Eye (tissue), 1 donor: Measurements from ENCODE around the gene HBA2.
"Not testable (repeated sequence)": the region's sequence is repeated elsewhere in the genome, so short reads cannot be mapped to it uniquely, and the experiment has no call there.

Experiments used
- DNase-seq: peaks from one replicate; pipeline ENCODE4 v3.0.0-alpha.2; 2015

The HBA2 gene

DNA sequence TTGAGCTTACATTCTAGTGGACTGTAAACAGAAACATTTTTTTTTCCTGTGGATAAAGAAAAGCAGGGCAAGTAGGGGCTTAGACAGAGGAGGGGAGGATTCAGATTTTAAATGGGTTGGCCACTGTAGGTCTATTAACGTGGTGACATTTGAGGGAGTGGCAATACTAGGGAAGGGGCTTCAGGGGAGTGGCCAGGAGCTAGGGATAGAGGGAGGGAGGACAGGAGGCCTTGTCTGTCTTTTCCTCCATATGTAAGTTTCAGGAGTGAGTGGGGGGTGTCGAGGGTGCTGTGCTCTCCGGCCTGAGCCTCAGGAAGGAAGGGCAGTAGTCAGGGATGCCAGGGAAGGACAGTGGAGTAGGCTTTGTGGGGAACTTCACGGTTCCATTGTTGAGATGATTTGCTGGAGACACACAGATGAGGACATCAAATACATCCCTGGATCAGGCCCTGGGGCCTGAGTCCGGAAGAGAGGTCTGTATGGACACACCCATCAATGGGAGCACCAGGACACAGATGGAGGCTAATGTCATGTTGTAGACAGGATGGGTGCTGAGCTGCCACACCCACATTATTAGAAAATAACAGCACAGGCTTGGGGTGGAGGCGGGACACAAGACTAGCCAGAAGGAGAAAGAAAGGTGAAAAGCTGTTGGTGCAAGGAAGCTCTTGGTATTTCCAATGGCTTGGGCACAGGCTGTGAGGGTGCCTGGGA is 13.4 kb upstream of the HBA2 start:
- no peak for DNase-seq

DNA sequence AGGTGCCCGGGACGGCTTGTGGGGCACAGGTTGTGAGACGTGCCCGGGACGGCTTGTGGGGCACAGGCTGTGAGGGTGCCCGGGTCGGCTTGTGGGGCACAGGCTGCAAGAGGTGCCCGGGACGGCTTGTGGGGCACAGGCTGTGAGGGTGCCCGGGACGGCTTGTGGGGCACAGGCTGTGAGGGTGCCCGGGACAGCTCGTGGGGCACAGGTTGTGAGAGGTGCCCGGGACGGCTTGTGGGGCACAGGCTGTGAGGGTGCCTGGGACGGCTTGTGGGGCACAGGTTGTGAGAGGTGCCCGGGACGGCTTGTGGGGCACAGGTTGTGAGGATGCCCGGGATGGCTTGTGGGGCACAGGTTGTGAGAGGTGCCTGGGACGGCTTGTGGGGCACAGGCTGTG is 12.4 kb upstream of the HBA2 start:
- DNase-seq: not testable (repeated sequence)

DNA sequence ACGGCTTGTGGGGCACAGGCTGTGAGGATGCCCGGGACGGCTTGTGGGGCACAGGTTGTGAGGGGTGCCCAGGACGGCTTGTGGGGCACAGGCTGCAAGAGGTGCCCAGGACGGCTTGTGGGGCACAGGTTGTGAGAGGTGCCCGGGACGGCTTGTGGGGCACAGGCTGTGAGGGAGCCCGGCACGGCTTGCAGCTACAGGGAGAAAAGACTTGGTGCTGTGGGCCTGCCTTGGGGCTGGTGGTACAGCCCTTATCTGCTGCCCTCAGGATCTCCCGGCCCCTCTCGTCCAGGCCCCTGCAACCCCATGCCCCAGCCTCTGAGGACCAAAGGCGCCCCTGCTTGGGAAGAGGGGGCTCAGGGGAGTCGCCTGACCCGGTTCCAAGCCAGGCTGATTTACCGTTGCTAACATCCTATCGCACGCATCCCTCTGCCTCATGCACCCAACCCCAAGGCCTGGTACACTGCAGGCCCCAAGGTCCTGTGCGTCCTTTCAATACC is 11.9 kb upstream of the HBA2 start:
- no peak for DNase-seq

DNA sequence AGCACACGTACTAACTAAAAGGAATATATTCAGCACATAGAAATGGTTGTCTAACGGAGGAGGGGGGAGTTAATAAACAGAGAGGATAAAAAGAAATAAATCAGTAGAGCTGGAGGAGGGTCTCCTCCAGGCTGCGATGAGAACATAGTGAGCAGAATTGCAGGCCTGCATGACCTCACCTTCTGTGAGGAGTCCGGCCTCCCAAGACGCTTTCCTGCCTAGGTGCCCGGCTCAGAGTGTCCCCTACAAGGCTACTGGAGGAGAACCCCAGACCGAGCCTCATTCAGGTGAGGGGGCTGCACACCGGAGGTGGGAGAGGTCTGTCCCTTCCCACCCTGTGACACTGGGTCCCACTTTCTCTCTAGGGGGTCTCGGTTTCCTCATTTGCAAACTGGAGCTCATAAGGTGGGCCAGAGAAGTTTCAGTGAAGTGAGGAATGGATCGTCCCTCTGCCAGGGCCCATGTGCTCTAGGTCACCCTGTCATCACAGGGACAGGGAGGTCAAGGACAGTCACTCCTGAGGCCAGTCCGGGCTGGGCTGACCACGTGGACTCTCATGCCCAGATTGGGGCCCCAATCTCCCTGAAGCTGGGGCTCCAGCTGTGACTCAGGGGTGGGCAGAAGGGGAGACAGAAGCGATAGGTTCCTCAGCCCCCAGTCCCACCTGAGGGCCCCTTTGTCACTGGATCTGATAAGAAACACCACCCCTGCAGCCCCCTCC is 10.2 kb upstream of the HBA2 start:
- DNase-seq: no peak

DNA sequence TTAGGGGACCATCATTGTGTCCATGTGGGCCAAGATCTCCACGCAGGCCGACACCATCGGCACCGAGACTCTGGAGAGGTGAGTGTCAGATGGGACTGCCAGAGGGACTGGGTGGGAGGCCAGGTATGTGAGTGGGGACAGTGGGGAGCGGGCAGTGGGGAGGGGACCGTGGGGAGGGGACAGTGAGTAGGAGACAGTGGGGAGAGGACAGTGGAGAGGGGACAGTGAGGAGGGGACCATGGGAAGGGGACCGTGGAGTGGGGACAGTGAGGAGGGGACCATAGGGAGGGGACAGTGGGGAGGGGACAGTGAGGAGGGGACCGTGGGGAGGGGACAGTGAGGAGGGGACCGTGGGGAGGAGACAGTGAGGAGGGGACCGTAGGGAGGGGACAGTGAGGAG is 9.5 kb upstream of the HBA2 start:
- DNase-seq: not testable (repeated sequence)

DNA sequence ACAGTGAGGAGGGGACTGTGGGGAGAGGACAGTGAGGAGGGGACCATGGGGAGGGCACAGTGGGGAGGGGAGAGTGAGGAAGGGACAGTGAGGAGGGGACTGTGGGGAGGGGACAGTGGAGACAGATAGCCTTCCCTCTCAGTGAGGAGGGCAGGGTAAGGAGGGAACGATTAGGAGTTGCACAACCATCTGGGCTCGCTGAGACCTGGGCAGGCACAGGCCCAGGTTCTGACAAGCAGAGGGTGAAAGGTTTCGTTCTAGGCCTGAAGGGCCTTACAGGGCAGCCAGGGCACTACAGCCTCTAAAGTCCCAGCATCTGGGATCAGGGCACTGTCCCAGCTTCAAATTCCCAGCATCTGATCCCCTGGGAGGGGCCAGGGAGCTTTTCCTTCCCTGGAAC is 9.0 kb upstream of the HBA2 start:
- not testable (repeated sequence) for DNase-seq

DNA sequence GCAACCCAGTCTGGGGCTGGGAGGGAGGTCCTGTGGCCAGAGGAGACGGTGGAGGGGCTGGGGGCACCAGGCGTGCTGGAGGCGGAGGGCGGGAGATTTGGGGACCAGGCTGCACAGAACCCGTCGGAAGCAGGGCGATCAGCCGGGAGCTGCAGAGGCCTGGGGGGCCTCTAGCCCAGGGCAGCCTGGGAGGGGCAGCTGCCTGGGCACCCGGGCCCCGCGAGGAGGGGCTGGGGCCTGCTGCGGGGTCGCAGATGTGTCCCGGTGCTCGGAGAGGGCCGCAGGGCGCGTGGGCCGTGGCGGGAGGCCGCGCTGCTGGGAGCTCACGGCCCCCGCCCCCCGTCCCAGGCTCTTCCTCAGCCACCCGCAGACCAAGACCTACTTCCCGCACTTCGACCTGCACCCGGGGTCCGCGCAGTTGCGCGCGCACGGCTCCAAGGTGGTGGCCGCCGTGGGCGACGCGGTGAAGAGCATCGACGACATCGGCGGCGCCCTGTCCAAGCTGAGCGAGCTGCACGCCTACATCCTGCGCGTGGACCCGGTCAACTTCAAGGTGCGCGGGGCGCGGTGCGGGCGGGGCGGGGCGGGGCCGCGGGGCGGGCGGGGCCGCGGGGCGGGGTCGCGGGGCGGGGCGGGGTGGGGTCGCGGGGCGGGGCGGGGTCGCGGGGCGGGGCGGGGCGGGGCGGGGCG is 8.4 kb upstream of the HBA2 start:
- DNase-seq: not testable (repeated sequence)

DNA sequence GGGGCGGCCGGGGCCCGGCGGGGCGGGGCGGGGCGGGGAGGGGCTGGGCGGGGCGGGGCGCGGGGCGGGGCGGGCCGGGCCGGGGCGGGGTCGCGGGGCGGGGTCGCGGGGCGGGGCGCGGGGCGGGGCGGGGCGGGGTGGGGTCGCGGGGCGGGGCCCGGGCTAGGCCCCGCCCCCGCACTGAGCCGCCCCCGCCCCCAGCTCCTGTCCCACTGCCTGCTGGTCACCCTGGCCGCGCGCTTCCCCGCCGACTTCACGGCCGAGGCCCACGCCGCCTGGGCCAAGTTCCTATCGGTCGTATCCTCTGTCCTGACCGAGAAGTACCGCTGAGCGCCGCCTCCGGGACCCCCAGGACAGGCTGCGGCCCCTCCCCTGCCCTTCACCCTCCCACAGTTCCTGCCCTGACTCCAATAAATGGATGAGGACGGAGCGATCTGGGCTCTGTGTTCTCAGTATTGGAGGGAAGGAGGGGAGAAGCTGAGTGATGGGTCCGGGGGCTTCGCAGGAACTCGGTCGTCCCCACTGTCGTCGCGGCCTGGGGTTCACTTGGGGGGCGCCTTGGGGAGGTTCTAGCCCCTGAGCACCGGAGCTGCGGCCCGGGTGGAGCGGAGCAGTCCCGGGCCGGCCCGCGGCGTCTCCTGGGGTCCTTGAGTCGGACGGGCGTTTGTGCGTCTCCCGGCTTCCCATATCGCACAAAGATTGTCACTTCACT is 7.7 kb upstream of the HBA2 start:
- peak; percentile 29 for DNase-seq

DNA sequence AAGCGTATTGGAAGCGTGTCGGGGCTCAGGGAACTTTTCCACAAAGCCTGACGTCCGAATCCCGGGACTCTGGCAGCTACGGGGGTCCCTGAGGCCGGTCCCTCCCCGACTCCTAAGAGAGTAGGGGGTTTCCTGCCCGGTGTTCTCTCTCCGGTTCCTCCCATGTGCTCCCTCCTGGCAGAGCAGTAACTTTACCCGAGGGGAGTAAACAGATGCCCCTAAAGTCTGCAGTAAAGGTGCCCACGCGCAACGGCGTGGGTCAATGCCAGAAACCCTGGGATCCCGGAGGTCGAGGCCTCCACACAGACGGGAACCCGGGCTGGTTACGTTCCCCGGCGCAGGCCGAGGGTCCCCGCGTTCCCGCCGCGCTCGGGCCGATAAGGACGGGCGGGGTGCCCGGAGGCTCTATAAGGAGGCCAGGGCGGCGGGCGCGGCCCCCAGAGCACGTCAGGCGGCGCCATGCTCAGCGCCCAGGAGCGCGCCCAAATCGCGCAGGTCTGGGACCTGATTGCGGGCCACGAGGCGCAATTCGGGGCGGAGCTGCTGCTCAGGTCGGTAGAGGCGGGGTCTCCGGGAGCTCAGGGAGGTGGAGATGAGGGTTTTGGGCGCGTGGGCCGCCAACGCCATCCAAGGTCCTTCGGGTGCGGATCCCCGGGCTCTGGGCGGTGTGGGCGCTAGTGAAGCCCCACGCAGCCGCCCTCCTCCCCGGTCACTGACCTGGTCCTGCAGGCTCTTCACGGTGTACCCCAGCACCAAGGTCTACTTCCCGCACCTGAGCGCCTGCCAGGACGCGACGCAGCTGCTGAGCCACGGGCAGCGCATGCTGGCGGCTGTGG is 6.9 kb upstream of the HBA2 start, which contains the start of gene HBM:
Gene HBM (plus strand): TSS at position 440 of the 836 bp plus-strand sequence. CDS start 20 bp downstream, at position 460.
- peak; percentile 13 for DNase-seq

DNA sequence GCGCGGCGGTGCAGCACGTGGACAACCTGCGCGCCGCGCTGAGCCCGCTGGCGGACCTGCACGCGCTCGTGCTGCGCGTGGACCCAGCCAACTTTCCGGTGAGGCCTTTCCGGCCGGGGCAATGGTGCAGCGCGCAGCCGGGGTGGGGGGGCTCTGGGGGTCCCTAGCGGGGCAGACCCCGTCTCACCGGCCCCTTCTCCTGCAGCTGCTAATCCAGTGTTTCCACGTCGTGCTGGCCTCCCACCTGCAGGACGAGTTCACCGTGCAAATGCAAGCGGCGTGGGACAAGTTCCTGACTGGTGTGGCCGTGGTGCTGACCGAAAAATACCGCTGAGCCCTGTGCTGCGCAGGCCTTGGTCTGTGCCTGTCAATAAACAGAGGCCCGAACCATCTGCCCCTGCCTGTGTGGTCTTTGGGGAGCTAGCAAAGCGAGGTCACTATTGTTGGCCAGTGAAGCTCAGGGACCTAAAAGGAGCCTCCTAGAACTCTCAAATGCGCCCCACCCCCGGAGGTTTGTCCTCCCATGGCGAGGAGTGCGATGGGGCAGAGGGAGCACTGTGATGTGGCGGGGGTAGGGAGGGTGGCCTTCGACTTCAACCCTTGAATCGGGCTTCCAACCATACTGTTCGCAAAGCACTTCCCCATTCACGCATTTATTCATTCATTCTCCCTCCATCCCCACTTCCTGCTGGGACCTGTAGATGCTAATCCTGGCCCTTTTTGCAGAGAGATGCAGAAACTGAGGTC is 6.1 kb upstream of the HBA2 start:
- DNase-seq: peak; percentile 24

DNA sequence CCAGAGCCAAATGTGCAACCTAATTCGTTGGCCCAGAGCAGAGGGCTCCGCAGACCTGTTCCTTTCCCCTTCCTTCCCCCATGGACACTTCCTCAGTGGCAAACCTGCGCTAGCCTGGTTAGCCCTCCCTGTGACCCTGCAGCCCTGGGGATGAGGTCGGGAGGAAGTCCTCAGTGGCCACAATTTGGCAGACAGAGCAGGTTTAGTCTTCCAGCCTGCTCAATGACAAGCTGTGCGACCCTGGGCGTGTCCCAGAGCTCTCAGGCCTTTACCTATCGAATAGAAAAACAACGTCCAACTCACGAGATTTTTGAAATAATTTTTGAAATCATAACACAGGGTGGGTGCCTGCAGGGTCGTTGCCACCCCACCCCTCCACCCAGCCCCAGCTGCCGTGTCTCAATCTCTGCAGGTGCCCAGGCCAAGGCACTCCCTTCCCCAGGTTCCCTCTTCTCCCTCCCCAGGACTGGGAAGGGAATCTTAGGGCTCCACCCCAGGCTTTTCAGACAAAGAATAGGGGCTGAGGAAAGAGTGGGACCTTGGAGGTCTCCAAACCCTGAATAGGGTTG is 5.5 kb upstream of the HBA2 start:
- no peak for DNase-seq

DNA sequence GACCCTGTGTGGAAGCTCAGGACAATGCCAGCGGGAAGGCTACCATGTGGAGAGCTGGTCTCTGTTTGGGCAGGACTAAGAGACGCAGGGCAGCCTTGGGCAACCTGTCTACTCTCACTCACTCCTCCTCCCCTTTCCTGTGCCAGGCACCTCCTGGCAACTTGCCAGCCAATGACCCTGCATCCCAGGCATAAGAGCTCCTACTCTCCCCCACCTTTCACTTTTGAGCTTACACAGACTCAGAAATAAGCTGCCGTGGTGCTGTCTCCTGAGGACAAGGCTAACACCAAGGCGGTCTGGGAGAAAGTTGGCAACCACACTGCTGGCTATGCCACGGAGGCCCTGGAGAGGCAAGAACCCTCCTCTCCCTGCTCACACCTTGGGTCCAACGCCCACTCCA is 4.3 kb upstream of the HBA2 start:
- no peak for DNase-seq

DNA sequence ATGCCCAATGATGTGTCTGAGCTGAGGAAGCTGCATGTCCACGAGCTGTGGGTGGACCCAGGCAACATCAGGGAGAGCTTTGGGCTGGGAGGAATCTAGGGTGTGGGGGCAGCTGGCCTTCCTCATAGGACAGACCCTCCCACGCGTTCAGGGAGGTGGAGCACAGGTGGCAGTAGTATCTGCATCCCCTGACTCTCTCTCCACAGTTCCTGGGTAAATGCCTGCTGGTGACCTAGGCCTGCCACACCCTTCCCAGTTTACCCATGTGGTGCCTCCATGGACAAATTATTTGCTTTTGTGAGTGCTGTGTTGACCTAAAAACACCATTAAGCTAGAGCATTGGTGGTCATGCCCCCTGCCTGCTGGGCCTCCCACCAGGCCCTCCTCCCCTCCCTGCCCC is 3.7 kb upstream of the HBA2 start:
- DNase-seq: no peak

DNA sequence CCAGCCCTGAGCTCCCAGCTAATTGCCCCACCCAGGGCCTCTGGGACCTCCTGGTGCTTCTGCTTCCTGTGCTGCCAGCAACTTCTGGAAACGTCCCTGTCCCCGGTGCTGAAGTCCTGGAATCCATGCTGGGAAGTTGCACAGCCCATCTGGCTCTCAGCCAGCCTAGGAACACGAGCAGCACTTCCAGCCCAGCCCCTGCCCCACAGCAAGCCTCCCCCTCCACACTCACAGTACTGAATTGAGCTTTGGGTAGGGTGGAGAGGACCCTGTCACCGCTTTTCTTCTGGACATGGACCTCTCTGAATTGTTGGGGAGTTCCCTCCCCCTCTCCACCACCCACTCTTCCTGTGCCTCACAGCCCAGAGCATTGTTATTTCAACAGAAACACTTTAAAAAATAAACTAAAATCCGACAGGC is 2.6 kb upstream of the HBA2 start:
- DNase-seq: peak; percentile 23

DNA sequence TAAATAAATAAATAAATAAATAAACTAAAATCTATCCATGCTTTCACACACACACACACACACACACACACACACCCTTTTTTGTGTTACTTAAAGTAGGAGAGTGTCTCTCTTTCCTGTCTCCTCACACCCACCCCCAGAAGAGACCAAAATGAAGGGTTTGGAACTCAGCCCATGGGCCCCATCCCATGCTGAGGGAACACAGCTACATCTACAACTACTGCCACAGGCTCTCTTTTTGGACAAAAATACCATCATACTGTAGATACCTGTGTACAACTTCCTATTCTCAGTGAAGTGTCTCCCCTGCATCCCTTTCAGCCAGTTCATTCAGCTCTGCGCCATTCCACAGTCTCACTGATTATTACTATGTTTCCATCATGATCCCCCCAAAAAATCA is 1.9 kb upstream of the HBA2 start:
- DNase-seq: no peak

DNA sequence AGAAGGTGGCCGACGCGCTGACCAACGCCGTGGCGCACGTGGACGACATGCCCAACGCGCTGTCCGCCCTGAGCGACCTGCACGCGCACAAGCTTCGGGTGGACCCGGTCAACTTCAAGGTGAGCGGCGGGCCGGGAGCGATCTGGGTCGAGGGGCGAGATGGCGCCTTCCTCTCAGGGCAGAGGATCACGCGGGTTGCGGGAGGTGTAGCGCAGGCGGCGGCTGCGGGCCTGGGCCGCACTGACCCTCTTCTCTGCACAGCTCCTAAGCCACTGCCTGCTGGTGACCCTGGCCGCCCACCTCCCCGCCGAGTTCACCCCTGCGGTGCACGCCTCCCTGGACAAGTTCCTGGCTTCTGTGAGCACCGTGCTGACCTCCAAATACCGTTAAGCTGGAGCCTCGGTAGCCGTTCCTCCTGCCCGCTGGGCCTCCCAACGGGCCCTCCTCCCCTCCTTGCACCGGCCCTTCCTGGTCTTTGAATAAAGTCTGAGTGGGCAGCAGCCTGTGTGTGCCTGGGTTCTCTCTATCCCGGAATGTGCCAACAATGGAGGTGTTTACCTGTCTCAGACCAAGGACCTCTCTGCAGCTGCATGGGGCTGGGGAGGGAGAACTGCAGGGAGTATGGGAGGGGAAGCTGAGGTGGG is 657 bp downstream of the HBA2 start:
- not testable (repeated sequence) for DNase-seq

DNA sequence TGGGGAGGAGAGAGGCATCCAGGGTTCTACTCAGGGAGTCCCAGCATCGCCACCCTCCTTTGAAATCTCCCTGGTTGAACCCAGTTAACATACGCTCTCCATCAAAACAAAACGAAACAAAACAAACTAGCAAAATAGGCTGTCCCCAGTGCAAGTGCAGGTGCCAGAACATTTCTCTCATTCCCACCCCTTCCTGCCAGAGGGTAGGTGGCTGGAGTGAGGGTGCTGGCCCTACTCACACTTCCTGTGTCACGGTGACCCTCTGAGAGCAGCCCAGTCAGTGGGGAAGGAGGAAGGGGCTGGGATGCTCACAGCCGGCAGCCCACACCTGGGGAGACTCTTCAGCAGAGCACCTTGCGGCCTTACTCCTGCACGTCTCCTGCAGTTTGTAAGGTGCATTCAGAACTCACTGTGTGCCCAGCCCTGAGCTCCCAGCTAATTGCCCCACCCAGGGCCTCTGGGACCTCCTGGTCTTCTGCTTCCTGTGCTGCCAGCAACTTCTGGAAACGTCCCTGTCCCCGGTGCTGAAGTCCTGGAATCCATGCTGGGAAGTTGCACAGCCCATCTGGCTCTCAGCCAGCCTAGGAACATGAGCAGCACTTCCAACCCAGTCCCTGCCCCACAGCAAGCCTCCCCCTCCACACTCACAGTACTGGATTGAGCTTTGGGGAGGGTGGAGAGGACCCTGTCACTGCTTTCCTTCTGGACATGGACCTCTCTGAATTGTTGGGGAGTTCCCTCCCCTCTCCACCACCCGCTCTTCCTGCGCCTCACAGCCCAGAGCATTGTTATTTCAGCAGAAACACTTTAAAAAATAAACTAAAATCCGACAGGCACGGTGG is 1.5 kb downstream of the HBA2 start:
- peak; percentile 26 for DNase-seq

DNA sequence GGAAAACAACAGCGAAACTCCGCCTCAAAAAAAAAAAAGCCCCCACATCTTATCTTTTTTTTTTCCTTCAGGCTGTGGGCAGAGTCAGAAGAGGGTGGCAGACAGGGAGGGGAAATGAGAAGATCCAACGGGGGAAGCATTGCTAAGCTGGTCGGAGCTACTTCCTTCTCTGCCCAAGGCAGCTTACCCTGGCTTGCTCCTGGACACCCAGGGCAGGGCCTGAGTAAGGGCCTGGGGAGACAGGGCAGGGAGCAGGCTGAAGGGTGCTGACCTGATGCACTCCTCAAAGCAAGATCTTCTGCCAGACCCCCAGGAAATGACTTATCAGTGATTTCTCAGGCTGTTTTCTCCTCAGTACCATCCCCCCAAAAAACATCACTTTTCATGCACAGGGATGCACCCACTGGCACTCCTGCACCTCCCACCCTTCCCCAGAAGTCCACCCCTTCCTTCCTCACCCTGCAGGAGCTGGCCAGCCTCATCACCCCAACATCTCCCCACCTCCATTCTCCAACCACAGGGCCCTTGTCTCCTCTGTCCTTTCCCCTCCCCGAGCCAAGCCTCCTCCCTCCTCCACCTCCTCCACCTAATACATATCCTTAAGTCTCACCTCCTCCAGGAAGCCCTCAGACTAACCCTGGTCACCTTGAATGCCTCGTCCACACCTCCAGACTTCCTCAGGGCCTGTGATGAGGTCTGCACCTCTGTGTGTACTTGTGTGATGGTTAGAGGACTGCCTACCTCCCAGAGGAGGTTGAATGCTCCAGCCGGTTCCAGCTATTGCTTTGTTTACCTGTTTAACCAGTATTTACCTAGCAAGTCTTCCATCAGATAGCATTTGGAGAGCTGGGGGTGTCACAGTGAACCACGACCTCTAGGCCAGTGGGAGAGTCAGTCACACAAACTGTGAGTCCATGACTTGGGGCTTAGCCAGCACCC is 2.6 kb downstream of the HBA2 start:
- no peak for DNase-seq
